Neural cell (in vitro differentiated cells): ENCODE measurements around the gene OGA. TPM values are rescaled to one million over a fixed set of nuclear protein-coding genes. Genes with fewer than 3 reads are reported as not detected.

ENCODE experiments used
- H2AFZ ChIP-seq: fragments of 200-600, 300-800 bp; sonication (generic), shearing (Covaris generic); 2 replicates; pipeline ENCODE4 v1.6.0; 2014; ENCODE audit warnings: low read depth, mild to moderate bottlenecking, antibody characterized with exemption, low read length, moderate library complexity
- H3F3A ChIP-seq: fragments of 200-600 bp; shearing (Covaris generic); 2 replicates; pipeline ENCODE4 v1.6.1; 2016; ENCODE audit warnings: mild to moderate bottlenecking, moderate library complexity, mixed read lengths, antibody characterized with exemption, low read length; ENCODE audit not compliant: insufficient read depth, poor library complexity, severe bottlenecking
- H3K27ac ChIP-seq: fragments of 200-600, 300-800 bp; sonication (generic), shearing (Covaris generic); 2 replicates; pipeline ENCODE4 v1.5.1; 2014; ENCODE audit warnings: mild to moderate bottlenecking, low read length, moderate library complexity
- H3K27me3 ChIP-seq: fragments of 300-800, 200-600 bp; sonication (generic), shearing (Covaris generic); 2 replicates; pipeline ENCODE4 v1.6.0; 2014; ENCODE audit warnings: mild to moderate bottlenecking, low read depth, low read length, moderate library complexity; ENCODE audit not compliant: insufficient read depth
- H3K36me3 ChIP-seq: fragments of 300-800, 200-600 bp; sonication (generic), shearing (Covaris generic); 2 replicates; pipeline ENCODE4 v1.5.1; 2014; ENCODE audit warnings: mild to moderate bottlenecking, antibody characterized with exemption, low read length, moderate library complexity; ENCODE audit not compliant: insufficient read depth
- H3K4me2 ChIP-seq: fragments of 300-800, 200-600 bp; sonication (generic), shearing (Covaris generic); 2 replicates; pipeline ENCODE4 v1.6.0; 2014; ENCODE audit warnings: mild to moderate bottlenecking, low read length
- H3K4me3 ChIP-seq: fragments of 300-800, 200-600 bp; sonication (generic), shearing (Covaris generic); 2 replicates; pipeline ENCODE4 v1.5.1; 2014; ENCODE audit warnings: mild to moderate bottlenecking, low read length, moderate library complexity
- H3K79me2 ChIP-seq: fragments of 200-600 bp; shearing (Covaris generic); replicated peaks from 2 replicates; pipeline ENCODE4 v1.6.0; 2014; ENCODE audit warnings: mild to moderate bottlenecking, low read length, moderate library complexity; ENCODE audit not compliant: insufficient read depth
- H3K9ac ChIP-seq: fragments of 300-800, 200-600 bp; sonication (generic), shearing (Covaris generic); 2 replicates; pipeline ENCODE4 v1.6.1; 2016; ENCODE audit warnings: mild to moderate bottlenecking, low read length, mixed read lengths
- H3K9me2 ChIP-seq: fragments of 200-600 bp; shearing (Covaris generic); 2 replicates; pipeline ENCODE4 v1.6.1; 2016; ENCODE audit warnings: mild to moderate bottlenecking, low read length, mixed read lengths; ENCODE audit not compliant: insufficient read depth
- H3K9me3 ChIP-seq: fragments of 200-600, 300-800 bp; sonication (generic), shearing (Covaris generic); 2 replicates; pipeline ENCODE4 v1.6.1; 2016; ENCODE audit warnings: mild to moderate bottlenecking, mixed run types, low read length, moderate library complexity, mixed read lengths
- H4K20me1 ChIP-seq: fragments of 200-600 bp; shearing (Covaris generic); 2 replicates; pipeline ENCODE4 v1.6.1; 2016; ENCODE audit warnings: mild to moderate bottlenecking, mixed run types; ENCODE audit not compliant: insufficient read depth
- CTCF ChIP-seq: fragments of 450-650 bp; IDR thresholded peaks from 2 replicates; pipeline ENCODE4 v1.5.1; 2014; ENCODE audit warnings: antibody characterized with exemption, mild to moderate bottlenecking, moderate library complexity; ENCODE audit not compliant: poor library complexity, severe bottlenecking
- EP300 ChIP-seq: fragments of 450-650 bp; conservative IDR thresholded peaks from 2 replicates; pipeline ENCODE4 v1.6.1; 2014; ENCODE audit warnings: antibody characterized with exemption, mild to moderate bottlenecking, moderate library complexity; ENCODE audit not compliant: poor library complexity, severe bottlenecking
- EZH2 ChIP-seq: fragments of 200-600, 300-800 bp; shearing (Covaris generic), sonication (generic); IDR thresholded peaks from 2 replicates; pipeline ENCODE4 v1.6.1; 2014; ENCODE audit warnings: antibody characterized with exemption, low read length, borderline replicate concordance, mild to moderate bottlenecking; ENCODE audit not compliant: insufficient read depth, poor library complexity, severe bottlenecking
- MXI1 ChIP-seq: fragments of 450-650 bp; conservative IDR thresholded peaks from 2 replicates; pipeline ENCODE4 v1.6.1; 2014; ENCODE audit warnings: antibody characterized with exemption, mild to moderate bottlenecking; ENCODE audit not compliant: poor library complexity, severe bottlenecking
- POLR2AphosphoS5 ChIP-seq: IDR thresholded peaks from 2 replicates; pipeline ENCODE4 v1.6.1; 2012
- RAD21 ChIP-seq: fragments of 450-650 bp; conservative IDR thresholded peaks from 2 replicates; pipeline ENCODE4 v1.6.1; 2014; ENCODE audit warnings: antibody characterized with exemption, mild to moderate bottlenecking, moderate library complexity
- SMC3 ChIP-seq: fragments of 450-650 bp; conservative IDR thresholded peaks from 2 replicates; pipeline ENCODE4 v1.6.1; 2014; ENCODE audit warnings: antibody characterized with exemption, mild to moderate bottlenecking, moderate library complexity; ENCODE audit not compliant: poor library complexity
- TAF1 ChIP-seq: IDR thresholded peaks from 2 replicates; pipeline ENCODE4 v1.6.1; 2012; ENCODE audit warnings: low read depth
- polyA plus RNA-seq: library from polyadenylated mRNA; depleted of rRNA; stranded (reverse); fragments of >200 nt; gene quantifications from 2 replicates; pipeline ENCODE4 v1.2.3, GENCODE V29; 2014
- TF ChIP-seq, protein P1 (sequence below): IDR thresholded peaks from 2 replicates; pipeline ENCODE4 v1.6.1; 2012; ENCODE audit warnings: borderline replicate concordance

The OGA gene
- polyA plus RNA-seq, 1 donor from 2014 or later, result 357 TPM

- Histone ChIP-seq H3K27ac (peak overlapping the region; percentile 43), H3K36me3 (no peaks in the 10 kb centered on the region), H3K9ac (peak overlapping the region; percentile 52), H3K4me2 (peak overlapping the region; percentile 13), H3K9me3 (no peaks in the 10 kb centered on the region), H3F3A (no peaks in the 10 kb centered on the region), H3K27me3 (no peaks in the 10 kb centered on the region), H4K20me1 (no peaks in the 10 kb centered on the region), H2AFZ (peak overlapping the region; percentile 30), H3K79me2 (no peaks in the 10 kb centered on the region), H3K9me2 (no peaks in the 10 kb centered on the region), H3K4me3 (peak overlapping the region; percentile 59)
- TF ChIP-seq, protein P1, sequence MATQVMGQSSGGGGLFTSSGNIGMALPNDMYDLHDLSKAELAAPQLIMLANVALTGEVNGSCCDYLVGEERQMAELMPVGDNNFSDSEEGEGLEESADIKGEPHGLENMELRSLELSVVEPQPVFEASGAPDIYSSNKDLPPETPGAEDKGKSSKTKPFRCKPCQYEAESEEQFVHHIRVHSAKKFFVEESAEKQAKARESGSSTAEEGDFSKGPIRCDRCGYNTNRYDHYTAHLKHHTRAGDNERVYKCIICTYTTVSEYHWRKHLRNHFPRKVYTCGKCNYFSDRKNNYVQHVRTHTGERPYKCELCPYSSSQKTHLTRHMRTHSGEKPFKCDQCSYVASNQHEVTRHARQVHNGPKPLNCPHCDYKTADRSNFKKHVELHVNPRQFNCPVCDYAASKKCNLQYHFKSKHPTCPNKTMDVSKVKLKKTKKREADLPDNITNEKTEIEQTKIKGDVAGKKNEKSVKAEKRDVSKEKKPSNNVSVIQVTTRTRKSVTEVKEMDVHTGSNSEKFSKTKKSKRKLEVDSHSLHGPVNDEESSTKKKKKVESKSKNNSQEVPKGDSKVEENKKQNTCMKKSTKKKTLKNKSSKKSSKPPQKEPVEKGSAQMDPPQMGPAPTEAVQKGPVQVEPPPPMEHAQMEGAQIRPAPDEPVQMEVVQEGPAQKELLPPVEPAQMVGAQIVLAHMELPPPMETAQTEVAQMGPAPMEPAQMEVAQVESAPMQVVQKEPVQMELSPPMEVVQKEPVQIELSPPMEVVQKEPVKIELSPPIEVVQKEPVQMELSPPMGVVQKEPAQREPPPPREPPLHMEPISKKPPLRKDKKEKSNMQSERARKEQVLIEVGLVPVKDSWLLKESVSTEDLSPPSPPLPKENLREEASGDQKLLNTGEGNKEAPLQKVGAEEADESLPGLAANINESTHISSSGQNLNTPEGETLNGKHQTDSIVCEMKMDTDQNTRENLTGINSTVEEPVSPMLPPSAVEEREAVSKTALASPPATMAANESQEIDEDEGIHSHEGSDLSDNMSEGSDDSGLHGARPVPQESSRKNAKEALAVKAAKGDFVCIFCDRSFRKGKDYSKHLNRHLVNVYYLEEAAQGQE, result no peak
- TF ChIP-seq POLR2AphosphoS5, result peak; percentile 40
- no peak for TF ChIP-seq RAD21
- peak; percentile 69 for TF ChIP-seq EP300
Measured at GRCh38 chr10:101831169-101831811, 13.0 kb upstream of the OGA start.

GRCh38 chr10:101830322-101831168 is 12.3 kb upstream of the OGA start:
- Histone ChIP-seq H3F3A (no peaks in the 10 kb centered on the region), H3K9me2 (no peaks in the 10 kb centered on the region), H3K9me3 (no peaks in the 10 kb centered on the region), H3K27ac (peak overlapping the region; percentile 43), H3K9ac (peak overlapping the region; percentile 52), H2AFZ (peak overlapping the region; percentile 30), H3K4me3 (peak overlapping the region; percentile 59), H3K36me3 (no peaks in the 10 kb centered on the region), H3K4me2 (peak overlapping the region; percentile 13), H3K79me2 (no peaks in the 10 kb centered on the region), H3K27me3 (no peaks in the 10 kb centered on the region), H4K20me1 (no peaks in the 10 kb centered on the region)
- TF ChIP-seq SMC3 (no peak), POLR2AphosphoS5 (peak; percentile 43), MXI1 (peak; percentile 84), CTCF (no peak), TAF1 (no peak), EZH2 (no peak), RAD21 (no peak), EP300 (peak; percentile 32)
- TF ChIP-seq, protein P1, result peak; percentile 47
